Measurements from ENCODE around the gene ENTPD2.

ENTPD2 gene

GRCh38 chr9:137004285-137004684, 49.6 kb downstream of the ENTPD2 start:
- TF ChIP-seq RAD21 (IDR thresholded peaks at IDR 0.05; ENCODE audit: low read depth) (peak; percentile 45), MAX (IDR thresholded peaks at IDR 0.05) (0 out of 2 replicates have a peak, but pooled peaks have one; percentile 25)

- TF ChIP-seq RAD21 (IDR thresholded peaks at IDR 0.05; ENCODE audit: low read depth) (no peak), FOXM1 (IDR thresholded peaks at IDR 0.05; ENCODE audit: borderline replicate concordance, low read depth) (no peak), EGR1 (IDR thresholded peaks at IDR 0.05) (no peak), REST (IDR thresholded peaks at IDR 0.05; ENCODE audit: low read depth) (no peak), CEBPB (IDR thresholded peaks at IDR 0.05) (no peak), NFIC (IDR thresholded peaks at IDR 0.05) (no peak)
Measured at GRCh38 chr9:137002646-137003041, 51.2 kb downstream of the ENTPD2 start.

GRCh38 chr9:137001857-137002645, 51.8 kb downstream of the ENTPD2 start:
- TF ChIP-seq CEBPB (IDR thresholded peaks at IDR 0.05) (no peak), ZBTB7A (IDR thresholded peaks at IDR 0.05; ENCODE audit: low read depth) (no peak), FOXM1 (IDR thresholded peaks at IDR 0.05; ENCODE audit: borderline replicate concordance, low read depth) (no peak), TEAD4 (IDR thresholded peaks at IDR 0.05) (no peak), REST (IDR thresholded peaks at IDR 0.05; ENCODE audit: low read depth) (no peak), EGR1 (IDR thresholded peaks at IDR 0.05) (no peak), USF1 (IDR thresholded peaks at IDR 0.05) (no peak), RAD21 (IDR thresholded peaks at IDR 0.05; ENCODE audit: low read depth) (no peak), MAX (IDR thresholded peaks at IDR 0.05) (no peak), CREB1 (IDR thresholded peaks at IDR 0.05; ENCODE audit: low read depth) (no peak), TCF12 (IDR thresholded peaks at IDR 0.05; ENCODE audit: low read depth) (no peak), YY1 (IDR thresholded peaks at IDR 0.05; ENCODE audit: low read depth) (no peak), NFIC (IDR thresholded peaks at IDR 0.05) (no peak), EP300 (IDR thresholded peaks at IDR 0.05; ENCODE audit: borderline replicate concordance) (no peak), TAF1 (IDR thresholded peaks at IDR 0.05; ENCODE audit: low read depth) (no peak)

- TF ChIP-seq TCF12 (IDR thresholded peaks at IDR 0.05; ENCODE audit: low read depth) (no peak), NFIC (IDR thresholded peaks at IDR 0.05) (no peak)
Measured at GRCh38 chr9:137000177-137000930, 53.5 kb downstream of the ENTPD2 start.
